GM06990 (cell line): Measurements from ENCODE around the gene PRMT9.

Experiments
- DNase-seq: peaks from one replicate; pipeline ENCODE4 v3.0.0-alpha.2; 2011; ENCODE audit not compliant: insufficient read length; ENCODE audit errors: extremely low read depth
- H3K27me3 ChIP-seq: replicated peaks from 2 replicates; pipeline ENCODE4 v1.6.0; 2011; ENCODE audit warnings: low read length; ENCODE audit not compliant: control insufficient read depth, insufficient read depth
- H3K36me3 ChIP-seq: 2 replicates; pipeline ENCODE4 v1.5.1; 2011; ENCODE audit warnings: low read length; ENCODE audit not compliant: control insufficient read depth, insufficient read depth
- H3K4me3 ChIP-seq: replicated peaks from 2 replicates; pipeline ENCODE4 v1.5.1; 2011; ENCODE audit warnings: low read depth, mild to moderate bottlenecking, control low read depth, low read length
- TF ChIP-seq, protein P1 (sequence below): IDR thresholded peaks from 2 replicates; pipeline ENCODE4 v1.5.1; 2011; ENCODE audit warnings: low read length, control low read depth, mild to moderate bottlenecking, inconsistent platforms; ENCODE audit not compliant: insufficient read depth, poor library complexity, severe bottlenecking

PRMT9 gene

GRCh38 chr4:147617841-147618691 is 65.9 kb downstream of the PRMT9 start:
- TF ChIP-seq, protein P1, sequence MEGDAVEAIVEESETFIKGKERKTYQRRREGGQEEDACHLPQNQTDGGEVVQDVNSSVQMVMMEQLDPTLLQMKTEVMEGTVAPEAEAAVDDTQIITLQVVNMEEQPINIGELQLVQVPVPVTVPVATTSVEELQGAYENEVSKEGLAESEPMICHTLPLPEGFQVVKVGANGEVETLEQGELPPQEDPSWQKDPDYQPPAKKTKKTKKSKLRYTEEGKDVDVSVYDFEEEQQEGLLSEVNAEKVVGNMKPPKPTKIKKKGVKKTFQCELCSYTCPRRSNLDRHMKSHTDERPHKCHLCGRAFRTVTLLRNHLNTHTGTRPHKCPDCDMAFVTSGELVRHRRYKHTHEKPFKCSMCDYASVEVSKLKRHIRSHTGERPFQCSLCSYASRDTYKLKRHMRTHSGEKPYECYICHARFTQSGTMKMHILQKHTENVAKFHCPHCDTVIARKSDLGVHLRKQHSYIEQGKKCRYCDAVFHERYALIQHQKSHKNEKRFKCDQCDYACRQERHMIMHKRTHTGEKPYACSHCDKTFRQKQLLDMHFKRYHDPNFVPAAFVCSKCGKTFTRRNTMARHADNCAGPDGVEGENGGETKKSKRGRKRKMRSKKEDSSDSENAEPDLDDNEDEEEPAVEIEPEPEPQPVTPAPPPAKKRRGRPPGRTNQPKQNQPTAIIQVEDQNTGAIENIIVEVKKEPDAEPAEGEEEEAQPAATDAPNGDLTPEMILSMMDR: no peak
- Histone ChIP-seq H3K27me3 (no peaks in the 10 kb centered on the region), H3K36me3 (peaks cover 2% of the 10 kb centered on the region; the same call in 1 of the 2 replicates), H3K4me3 (peak overlapping the region; percentile 98)
- DNase-seq: no peak

- TF ChIP-seq, protein P1: no peak
- Histone ChIP-seq H3K27me3 (no peaks in the 10 kb centered on the region), H3K36me3 (no peaks in the 10 kb centered on the region), H3K4me3 (peak within 1 kb of the TSS; percentile 98)
- DNase-seq: peak; percentile 94
These were observed 66.7 kb downstream of the PRMT9 start, which contains the start of gene TMEM184C for GRCh38 chr4:147617173-147617840. Gene TMEM184C, plus strand, starts transcription at chr4:147617397. Its CDS starts 560 bp downstream, at chr4:147617957.

GRCh38 chr4:147616849-147617172 is 67.2 kb downstream of the PRMT9 start:
- Histone ChIP-seq H3K4me3 (peak overlapping the region; percentile 98), H3K27me3 (no peaks in the 10 kb centered on the region), H3K36me3 (no peaks in the 10 kb centered on the region)
- no peak for DNase-seq
- TF ChIP-seq, protein P1: no peak

DNA sequence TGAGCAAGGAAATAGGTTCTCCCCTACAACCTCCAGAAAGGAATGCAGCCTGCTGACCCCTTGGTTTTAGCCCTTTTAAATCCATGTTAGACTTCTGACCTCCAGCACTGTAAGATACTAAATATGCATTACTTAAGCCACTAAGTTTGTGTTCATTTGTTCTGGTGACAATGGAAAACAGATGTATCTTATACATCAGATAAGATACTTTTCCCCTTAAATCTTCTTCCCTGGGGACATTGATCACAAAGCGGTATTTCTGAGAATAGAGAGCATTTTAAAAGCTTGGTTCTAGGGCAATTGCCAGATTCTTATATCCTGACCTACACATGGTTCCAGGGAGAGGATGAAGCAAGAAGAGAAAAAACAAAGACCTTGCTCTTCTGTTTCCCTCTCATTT is 73.3 kb downstream of the PRMT9 start:
- H3K4me3 ChIP-seq: no peak overlapping the region
- TF ChIP-seq, protein P1: no peak
- no peaks in the 10 kb centered on the region for H3K36me3 ChIP-seq
- DNase-seq: no peak
- H3K27me3 ChIP-seq: no peaks in the 10 kb centered on the region

DNA sequence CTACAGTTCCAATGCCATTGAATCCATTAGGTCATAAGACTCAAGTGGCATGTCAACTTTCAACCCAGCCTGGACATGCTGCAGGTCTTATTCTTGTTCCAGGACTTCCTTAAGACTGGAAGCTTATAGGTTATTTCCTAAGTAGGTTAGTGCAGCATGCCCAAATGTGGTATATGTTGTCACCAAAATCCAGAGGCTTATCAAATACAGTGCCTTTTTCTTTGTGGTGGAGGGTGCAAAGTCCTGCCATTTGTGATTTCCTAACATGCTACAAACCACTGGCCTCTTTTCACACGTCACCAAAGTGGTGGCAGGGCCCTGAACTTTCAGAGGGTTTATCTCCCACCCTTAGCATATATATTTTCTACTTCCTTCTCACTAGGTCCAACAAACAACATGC is 76.5 kb downstream of the PRMT9 start:
- Histone ChIP-seq H3K27me3 (no peaks in the 10 kb centered on the region), H3K36me3 (no peaks in the 10 kb centered on the region), H3K4me3 (no peak overlapping the region)
- TF ChIP-seq, protein P1: no peak
- no peak for DNase-seq
